SK-N-SH (cell line): ENCODE measurements around the gene PPM1E.

ENCODE experiments used
- CTCF ChIP-seq: fragments of 200-600 bp; sonication (generic); IDR thresholded peaks from 2 replicates; pipeline ENCODE4 v1.6.1; 2017; ENCODE audit warnings: antibody characterized with exemption, mild to moderate bottlenecking, moderate library complexity
- FOSL2 ChIP-seq: IDR thresholded peaks from 2 replicates; pipeline ENCODE4 v1.4.0; 2012; ENCODE audit warnings: low read depth, mild to moderate bottlenecking, moderate library complexity, borderline replicate concordance
- FOXM1 ChIP-seq: IDR thresholded peaks from 2 replicates; pipeline ENCODE4 v1.4.0; 2012; ENCODE audit warnings: low read depth, mild to moderate bottlenecking
- JUND ChIP-seq: IDR thresholded peaks from 2 replicates; pipeline ENCODE4 v1.4.0; 2012
- MAX ChIP-seq: IDR thresholded peaks from 2 replicates; pipeline ENCODE4 v1.4.0; 2012; ENCODE audit warnings: low read depth
- MEF2A ChIP-seq: IDR thresholded peaks from 2 replicates; pipeline ENCODE4 v1.4.0; 2012; ENCODE audit warnings: low read depth, borderline replicate concordance
- NFIC ChIP-seq: IDR thresholded peaks from 2 replicates; pipeline ENCODE4 v1.4.0; 2012; ENCODE audit warnings: borderline replicate concordance
- POLR2AphosphoS5 ChIP-seq: IDR thresholded peaks from 2 replicates; pipeline ENCODE4 v1.6.1; 2012; ENCODE audit warnings: low read depth, low read length
- SIN3A ChIP-seq: IDR thresholded peaks from 2 replicates; pipeline ENCODE4 v1.6.1; 2012; ENCODE audit warnings: low read depth, mild to moderate bottlenecking, low read length, moderate library complexity, borderline replicate concordance
- YY1 ChIP-seq: IDR thresholded peaks from 2 replicates; pipeline ENCODE4 v1.4.0; 2012; ENCODE audit warnings: low read depth, mild to moderate bottlenecking
- TF ChIP-seq, protein P1 (sequence below): IDR thresholded peaks from 2 replicates; pipeline ENCODE4 v1.6.1; 2012; ENCODE audit warnings: mild to moderate bottlenecking, low read depth, low read length, moderate library complexity

GRCh38 chr17:58968426-58969061, 212.9 kb downstream of the PPM1E start:
- no peak for TF ChIP-seq FOXM1
- TF ChIP-seq CTCF, result no peak
- TF ChIP-seq JUND, result no peak
- no peak for TF ChIP-seq SIN3A
- TF ChIP-seq MEF2A, result no peak
- no peak for TF ChIP-seq YY1
- TF ChIP-seq MAX, result no peak
- TF ChIP-seq, protein P1, sequence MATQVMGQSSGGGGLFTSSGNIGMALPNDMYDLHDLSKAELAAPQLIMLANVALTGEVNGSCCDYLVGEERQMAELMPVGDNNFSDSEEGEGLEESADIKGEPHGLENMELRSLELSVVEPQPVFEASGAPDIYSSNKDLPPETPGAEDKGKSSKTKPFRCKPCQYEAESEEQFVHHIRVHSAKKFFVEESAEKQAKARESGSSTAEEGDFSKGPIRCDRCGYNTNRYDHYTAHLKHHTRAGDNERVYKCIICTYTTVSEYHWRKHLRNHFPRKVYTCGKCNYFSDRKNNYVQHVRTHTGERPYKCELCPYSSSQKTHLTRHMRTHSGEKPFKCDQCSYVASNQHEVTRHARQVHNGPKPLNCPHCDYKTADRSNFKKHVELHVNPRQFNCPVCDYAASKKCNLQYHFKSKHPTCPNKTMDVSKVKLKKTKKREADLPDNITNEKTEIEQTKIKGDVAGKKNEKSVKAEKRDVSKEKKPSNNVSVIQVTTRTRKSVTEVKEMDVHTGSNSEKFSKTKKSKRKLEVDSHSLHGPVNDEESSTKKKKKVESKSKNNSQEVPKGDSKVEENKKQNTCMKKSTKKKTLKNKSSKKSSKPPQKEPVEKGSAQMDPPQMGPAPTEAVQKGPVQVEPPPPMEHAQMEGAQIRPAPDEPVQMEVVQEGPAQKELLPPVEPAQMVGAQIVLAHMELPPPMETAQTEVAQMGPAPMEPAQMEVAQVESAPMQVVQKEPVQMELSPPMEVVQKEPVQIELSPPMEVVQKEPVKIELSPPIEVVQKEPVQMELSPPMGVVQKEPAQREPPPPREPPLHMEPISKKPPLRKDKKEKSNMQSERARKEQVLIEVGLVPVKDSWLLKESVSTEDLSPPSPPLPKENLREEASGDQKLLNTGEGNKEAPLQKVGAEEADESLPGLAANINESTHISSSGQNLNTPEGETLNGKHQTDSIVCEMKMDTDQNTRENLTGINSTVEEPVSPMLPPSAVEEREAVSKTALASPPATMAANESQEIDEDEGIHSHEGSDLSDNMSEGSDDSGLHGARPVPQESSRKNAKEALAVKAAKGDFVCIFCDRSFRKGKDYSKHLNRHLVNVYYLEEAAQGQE, result no peak
- TF ChIP-seq POLR2AphosphoS5, result no peak
- no peak for TF ChIP-seq NFIC
- no peak for TF ChIP-seq FOSL2
